ENCODE data around the gene RPS18.
"Not testable (repeated sequence)": the region's sequence is repeated elsewhere in the genome, so short reads cannot be mapped to it uniquely, and the experiment has no call there.

RPS18 gene

GRCh38 chr6:33280539-33280938 lies 8.7 kb downstream of the RPS18 start:
- peaks cover 18% of the 10 kb centered on the region for H3K4me1 ChIP-seq (ENCODE audit: control insufficient read depth, insufficient read depth, low read length)
- H3K27me3 ChIP-seq (ENCODE audit: control insufficient read depth, insufficient read depth, low read length): no peaks in the 10 kb centered on the region
- H3K9me3 ChIP-seq (replicated peaks; ENCODE audit: low read length): no peaks in the 10 kb centered on the region
- H3K9ac ChIP-seq (ENCODE audit: low read depth, low read length): no peak overlapping the region
- no peak overlapping the region for H3K4me2 ChIP-seq (ENCODE audit: low read length)
- H3K36me3 ChIP-seq (ENCODE audit: insufficient read depth, low read length): peaks cover 67% of the 10 kb centered on the region
- no peak overlapping the region for H3K4me3 ChIP-seq (ENCODE audit: low read length)

GRCh38 chr6:33285214-33285613 lies 13.3 kb downstream of the RPS18 start:
- H3K9me3 ChIP-seq (replicated peaks; ENCODE audit: low read length); H3K4me2 ChIP-seq (ENCODE audit: low read length); H3K9ac ChIP-seq (ENCODE audit: low read depth, low read length); H3K4me3 ChIP-seq (ENCODE audit: low read length); H3K27me3 ChIP-seq (ENCODE audit: control insufficient read depth, insufficient read depth, low read length): not testable (repeated sequence)
- Histone ChIP-seq H3K4me1 (ENCODE audit: control insufficient read depth, insufficient read depth, low read length) (peaks cover 12% of the 10 kb centered on the region), H3K36me3 (ENCODE audit: insufficient read depth, low read length) (peaks cover 51% of the 10 kb centered on the region)

GRCh38 chr6:33286946-33287914 lies 15.4 kb downstream of the RPS18 start:
- H3K9me3 ChIP-seq (replicated peaks; ENCODE audit: low read length): no peaks in the 10 kb centered on the region
- H3K4me3 ChIP-seq (ENCODE audit: low read length): peak overlapping the region; percentile 98
- peak overlapping the region; percentile 93 for H3K4me2 ChIP-seq (ENCODE audit: low read length)
- H3K4me1 ChIP-seq (ENCODE audit: control insufficient read depth, insufficient read depth, low read length): peaks cover 16% of the 10 kb centered on the region
- peaks cover 56% of the 10 kb centered on the region for H3K36me3 ChIP-seq (ENCODE audit: insufficient read depth, low read length)
- no peaks in the 10 kb centered on the region for H3K27me3 ChIP-seq (ENCODE audit: control insufficient read depth, insufficient read depth, low read length)
- no peak overlapping the region for H3K9ac ChIP-seq (ENCODE audit: low read depth, low read length)

- H3K36me3 ChIP-seq (ENCODE audit: insufficient read depth, low read length): peaks cover 51% of the 10 kb centered on the region
- no peaks in the 10 kb centered on the region for H3K9me3 ChIP-seq (replicated peaks; ENCODE audit: low read length)
- H3K4me1 ChIP-seq (ENCODE audit: control insufficient read depth, insufficient read depth, low read length): peaks cover 16% of the 10 kb centered on the region
- peak overlapping the region; percentile 98 for H3K4me3 ChIP-seq (ENCODE audit: low read length)
- no peaks in the 10 kb centered on the region for H3K27me3 ChIP-seq (ENCODE audit: control insufficient read depth, insufficient read depth, low read length)
- H3K9ac ChIP-seq (ENCODE audit: low read depth, low read length): peak overlapping the region; percentile 90
- peak overlapping the region; percentile 93 for H3K4me2 ChIP-seq (ENCODE audit: low read length)
Measured at GRCh38 chr6:33288141-33288920, 16.5 kb downstream of the RPS18 start.

GRCh38 chr6:33288921-33289783 lies 17.3 kb downstream of the RPS18 start, which contains the start of the genes PFDN6 and WDR46:
Gene PFDN6, plus strand, starts transcription at chr6:33289601. Its CDS starts 256 bp downstream, at chr6:33289857.
Gene WDR46, minus strand, starts transcription at chr6:33289239. Its CDS starts 69 bp downstream, at chr6:33289170.
- Histone ChIP-seq H3K27me3 (ENCODE audit: control insufficient read depth, insufficient read depth, low read length) (no peaks in the 10 kb centered on the region), H3K4me1 (ENCODE audit: control insufficient read depth, insufficient read depth, low read length) (peaks cover 16% of the 10 kb centered on the region), H3K4me2 (ENCODE audit: low read length) (peak within 1 kb of the TSS; percentile 93), H3K36me3 (ENCODE audit: insufficient read depth, low read length) (peaks cover 43% of the 10 kb centered on the region), H3K9ac (ENCODE audit: low read depth, low read length) (peak within 1 kb of the TSS; percentile 90), H3K4me3 (ENCODE audit: low read length) (peak within 1 kb of the TSS; percentile 98), H3K9me3 (replicated peaks; ENCODE audit: low read length) (no peaks in the 10 kb centered on the region)

- Histone ChIP-seq H3K36me3 (ENCODE audit: insufficient read depth, low read length) (peaks cover 38% of the 10 kb centered on the region), H3K9ac (ENCODE audit: low read depth, low read length) (peak overlapping the region; percentile 90), H3K4me3 (ENCODE audit: low read length) (peak overlapping the region; percentile 98), H3K9me3 (replicated peaks; ENCODE audit: low read length) (no peaks in the 10 kb centered on the region), H3K27me3 (ENCODE audit: control insufficient read depth, insufficient read depth, low read length) (no peaks in the 10 kb centered on the region), H3K4me1 (ENCODE audit: control insufficient read depth, insufficient read depth, low read length) (peaks cover 16% of the 10 kb centered on the region), H3K4me2 (ENCODE audit: low read length) (peak overlapping the region; percentile 93)
Measured at GRCh38 chr6:33289784-33290315, 18.0 kb downstream of the RPS18 start.

GRCh38 chr6:33290459-33290858 lies 18.6 kb downstream of the RPS18 start:
- H3K4me2 ChIP-seq (ENCODE audit: low read length): peak overlapping the region; percentile 93
- H3K9me3 ChIP-seq (replicated peaks; ENCODE audit: low read length): no peaks in the 10 kb centered on the region
- peaks cover 16% of the 10 kb centered on the region for H3K4me1 ChIP-seq (ENCODE audit: control insufficient read depth, insufficient read depth, low read length)
- no peaks in the 10 kb centered on the region for H3K27me3 ChIP-seq (ENCODE audit: control insufficient read depth, insufficient read depth, low read length)
- H3K9ac ChIP-seq (ENCODE audit: low read depth, low read length): peak overlapping the region; percentile 90
- H3K4me3 ChIP-seq (ENCODE audit: low read length): peak overlapping the region; percentile 98
- H3K36me3 ChIP-seq (ENCODE audit: insufficient read depth, low read length): peaks cover 33% of the 10 kb centered on the region

GRCh38 chr6:33292996-33293682 lies 21.3 kb downstream of the RPS18 start:
- no peak overlapping the region for H3K9ac ChIP-seq (ENCODE audit: low read depth, low read length)

GRCh38 chr6:33294086-33294823 lies 22.4 kb downstream of the RPS18 start:
- Histone ChIP-seq H3K4me1 (ENCODE audit: control insufficient read depth, insufficient read depth, low read length) (peaks cover 13% of the 10 kb centered on the region), H3K4me3 (ENCODE audit: low read length) (no peak overlapping the region), H3K9me3 (replicated peaks; ENCODE audit: low read length) (no peaks in the 10 kb centered on the region), H3K36me3 (ENCODE audit: insufficient read depth, low read length) (peaks cover 15% of the 10 kb centered on the region), H3K4me2 (ENCODE audit: low read length) (no peak overlapping the region), H3K9ac (ENCODE audit: low read depth, low read length) (no peak overlapping the region), H3K27me3 (ENCODE audit: control insufficient read depth, insufficient read depth, low read length) (no peaks in the 10 kb centered on the region)

More at GRCh38 chr6:33292996-33293682, 21.3 kb downstream of the RPS18 start:
- Histone ChIP-seq H3K4me2 (ENCODE audit: low read length) (no peak overlapping the region), H3K9me3 (replicated peaks; ENCODE audit: low read length) (no peaks in the 10 kb centered on the region), H3K4me1 (ENCODE audit: control insufficient read depth, insufficient read depth, low read length) (peaks cover 17% of the 10 kb centered on the region), H3K36me3 (ENCODE audit: insufficient read depth, low read length) (peaks cover 15% of the 10 kb centered on the region), H3K4me3 (ENCODE audit: low read length) (no peak overlapping the region), H3K27me3 (ENCODE audit: control insufficient read depth, insufficient read depth, low read length) (no peaks in the 10 kb centered on the region)
